Vagina (tissue), 2 donors: ENCODE results near the gene PRG3. TPM values are rescaled to one million over a fixed set of nuclear protein-coding genes. Genes with fewer than 3 reads are reported as not detected.
A peak's percentile ranks its signal among the peaks of the same experiment; 100 is the strongest.

Experiments
- DNase-seq, 2 donors: peaks; one replicate each; pipeline ENCODE4 v3.0.0-alpha.2; 2017; ENCODE audit errors: extremely low spot score in 2 of 2
- H3K27ac ChIP-seq: fragments of 200-600 bp; sonication (generic); one replicate; pipeline ENCODE4 v1.5.1; 2019
- H3K27me3 ChIP-seq: fragments of 200-600 bp; sonication (generic); one replicate; pipeline ENCODE4 v1.5.1; 2019
- H3K36me3 ChIP-seq, 2 donors: fragments of 200-600 bp; sonication (generic); one replicate each; pipeline ENCODE4 v1.5.1; 2017 to 2019
- H3K4me1 ChIP-seq: fragments of 200-600 bp; sonication (generic); one replicate; pipeline ENCODE4 v1.5.1; 2019
- H3K4me3 ChIP-seq, 2 donors: fragments of 200-600 bp; sonication (generic); 1 replicate in 1 of 2; 2 replicates in 1 of 2; pipeline ENCODE4 v1.5.1; 2016 to 2019
- H3K9me3 ChIP-seq: fragments of 200-600 bp; sonication (generic); one replicate; pipeline ENCODE4 v1.5.1; 2019
- POLR2A ChIP-seq, 2 donors: fragments of 450-650 bp; IDR thresholded peaks; one replicate each; pipeline ENCODE4 v1.6.1; 2017; ENCODE audit warnings: antibody characterized with exemption in 2 of 2, mild to moderate bottlenecking in 2 of 2, moderate library complexity in 2 of 2
- POLR2AphosphoS5 ChIP-seq, 2 donors: sonication (generic); formaldehyde crosslinking; IDR thresholded peaks; one replicate each; pipeline ENCODE4 v1.9.0; 2017; ENCODE audit warnings: antibody characterized with exemption in 2 of 2, mild to moderate bottlenecking in 2 of 2, low read depth in 1 of 2; ENCODE audit not compliant: insufficient read depth in 1 of 2
- intact Hi-C: fragments of 100-400 bp; cut with DNase I; formaldehyde crosslinking; loops from one replicate; pipeline ENCODE4 v1.15.1; 2023
- total RNA-seq: library from RNA; depleted of rRNA; stranded (reverse); fragments of >200 nt; gene quantifications from one replicate; pipeline ENCODE4 v1.2.3, GENCODE V29; 2016
- TF ChIP-seq, protein P1 (sequence below), 3 experiments: fragments of 450-650 bp in 2 of 3; fragments of 200-600 bp in 1 of 3; sonication (generic) in 1 of 3; IDR thresholded peaks; one replicate each; pipeline ENCODE4 v1.5.1; 2017 to 2019; ENCODE audit warnings: antibody characterized with exemption in 3 of 3, mild to moderate bottlenecking in 2 of 3, moderate library complexity in 2 of 3

The PRG3 gene
- total RNA-seq, 1 donor from 2014 or later = not detected

DNA sequence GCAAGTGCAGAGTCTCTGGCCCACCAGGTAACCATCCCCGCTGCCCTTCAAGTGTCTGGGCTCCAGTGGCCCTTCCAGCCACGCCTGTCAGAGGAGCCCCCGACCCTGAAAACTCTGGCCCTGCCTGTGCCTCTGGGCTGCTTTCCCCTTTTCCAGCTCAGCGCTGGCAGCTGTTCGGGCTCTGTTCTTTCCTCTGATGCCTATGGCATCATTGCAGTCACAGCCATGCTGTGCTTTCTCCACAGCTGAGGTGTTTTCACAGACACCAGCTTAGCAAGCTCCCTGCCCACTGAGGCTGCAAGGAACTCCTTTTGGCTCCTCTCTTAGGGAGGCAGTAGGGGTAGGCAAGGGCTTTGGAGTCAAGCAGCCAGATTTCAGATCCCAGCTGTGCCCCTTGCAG, 21.6 kb downstream of the PRG3 start:
- H3K27me3 ChIP-seq = no peaks in the 10 kb centered on the region
- no peak overlapping the region for H3K4me3 ChIP-seq
- intact Hi-C loops = no loop called here
- TF ChIP-seq POLR2AphosphoS5 (IDR thresholded peaks at IDR 0.05; ENCODE audit: insufficient read depth in 1 of 2, low read depth in 1 of 2) = no peak
- TF ChIP-seq, protein P1, sequence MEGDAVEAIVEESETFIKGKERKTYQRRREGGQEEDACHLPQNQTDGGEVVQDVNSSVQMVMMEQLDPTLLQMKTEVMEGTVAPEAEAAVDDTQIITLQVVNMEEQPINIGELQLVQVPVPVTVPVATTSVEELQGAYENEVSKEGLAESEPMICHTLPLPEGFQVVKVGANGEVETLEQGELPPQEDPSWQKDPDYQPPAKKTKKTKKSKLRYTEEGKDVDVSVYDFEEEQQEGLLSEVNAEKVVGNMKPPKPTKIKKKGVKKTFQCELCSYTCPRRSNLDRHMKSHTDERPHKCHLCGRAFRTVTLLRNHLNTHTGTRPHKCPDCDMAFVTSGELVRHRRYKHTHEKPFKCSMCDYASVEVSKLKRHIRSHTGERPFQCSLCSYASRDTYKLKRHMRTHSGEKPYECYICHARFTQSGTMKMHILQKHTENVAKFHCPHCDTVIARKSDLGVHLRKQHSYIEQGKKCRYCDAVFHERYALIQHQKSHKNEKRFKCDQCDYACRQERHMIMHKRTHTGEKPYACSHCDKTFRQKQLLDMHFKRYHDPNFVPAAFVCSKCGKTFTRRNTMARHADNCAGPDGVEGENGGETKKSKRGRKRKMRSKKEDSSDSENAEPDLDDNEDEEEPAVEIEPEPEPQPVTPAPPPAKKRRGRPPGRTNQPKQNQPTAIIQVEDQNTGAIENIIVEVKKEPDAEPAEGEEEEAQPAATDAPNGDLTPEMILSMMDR (IDR thresholded peaks at IDR 0.05) = no peak
- no peak for TF ChIP-seq POLR2A (IDR thresholded peaks at IDR 0.05)
- no peak for DNase-seq
- no peak overlapping the region for H3K27ac ChIP-seq
- H3K36me3 ChIP-seq = no peaks in the 10 kb centered on the region
- no peaks in the 10 kb centered on the region for H3K9me3 ChIP-seq
- H3K4me1 ChIP-seq = peaks cover 18% of the 10 kb centered on the region

DNA sequence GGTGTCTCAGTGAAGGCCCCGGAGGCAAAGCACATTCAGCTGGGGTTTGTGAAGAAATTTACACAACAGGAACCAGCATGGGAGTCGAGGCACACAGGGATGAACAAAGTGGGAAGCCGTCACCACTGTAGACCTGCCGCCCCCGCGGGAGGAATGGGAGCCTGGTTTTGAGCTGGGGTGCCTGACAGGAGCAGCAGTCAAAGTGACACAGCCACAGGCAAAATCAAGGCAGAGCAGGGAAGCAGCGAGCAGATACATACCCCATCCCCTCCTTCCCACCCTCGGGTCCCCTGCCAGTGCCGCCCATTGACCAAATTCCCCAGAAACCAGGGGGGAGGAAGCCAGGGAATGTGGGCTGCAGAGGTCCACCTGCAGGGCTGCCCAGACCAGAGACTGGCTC, 22.0 kb downstream of the PRG3 start:
- H3K9me3 ChIP-seq = no peaks in the 10 kb centered on the region
- TF ChIP-seq, protein P1 (IDR thresholded peaks at IDR 0.05) = no peak
- TF ChIP-seq POLR2AphosphoS5 (IDR thresholded peaks at IDR 0.05; ENCODE audit: insufficient read depth in 1 of 2, low read depth in 1 of 2) = no peak
- no peak for TF ChIP-seq POLR2A (IDR thresholded peaks at IDR 0.05)
- intact Hi-C loops = no loop called here
- no peak overlapping the region for H3K27ac ChIP-seq
- H3K4me1 ChIP-seq = peaks cover 18% of the 10 kb centered on the region
- no peaks in the 10 kb centered on the region for H3K36me3 ChIP-seq
- no peaks in the 10 kb centered on the region for H3K27me3 ChIP-seq
- no peak for DNase-seq
- H3K4me3 ChIP-seq = no peak overlapping the region

DNA sequence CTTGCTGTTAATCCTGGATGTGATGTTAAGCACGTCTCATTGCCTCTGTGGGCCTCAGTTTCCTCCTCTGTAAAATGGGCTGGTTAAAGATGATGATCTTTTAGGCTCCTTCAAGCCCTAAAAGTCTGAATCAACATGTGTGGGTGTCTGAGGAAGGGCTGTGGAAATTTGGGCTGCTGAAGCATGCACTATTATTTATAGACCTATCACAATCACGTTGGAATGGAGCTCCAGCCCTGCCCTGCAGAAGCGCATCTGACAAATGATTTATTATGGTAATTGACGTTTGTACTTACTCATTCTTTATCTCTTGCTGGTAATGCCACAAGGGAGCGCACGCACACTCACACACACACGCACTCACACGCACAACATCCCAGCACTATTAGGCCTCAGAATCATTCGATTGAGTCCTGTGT, 22.4 kb downstream of the PRG3 start:
- Histone ChIP-seq H3K4me3 (no peak overlapping the region), H3K9me3 (no peaks in the 10 kb centered on the region), H3K4me1 (peaks cover 18% of the 10 kb centered on the region), H3K27ac (no peak overlapping the region), H3K36me3 (no peaks in the 10 kb centered on the region), H3K27me3 (no peaks in the 10 kb centered on the region)
- intact Hi-C loops = no loop called here
- TF ChIP-seq POLR2A (IDR thresholded peaks at IDR 0.05) = no peak
- TF ChIP-seq, protein P1 (IDR thresholded peaks at IDR 0.05) = no peak
- TF ChIP-seq POLR2AphosphoS5 (IDR thresholded peaks at IDR 0.05; ENCODE audit: insufficient read depth in 1 of 2, low read depth in 1 of 2) = no peak
- DNase-seq = no peak

DNA sequence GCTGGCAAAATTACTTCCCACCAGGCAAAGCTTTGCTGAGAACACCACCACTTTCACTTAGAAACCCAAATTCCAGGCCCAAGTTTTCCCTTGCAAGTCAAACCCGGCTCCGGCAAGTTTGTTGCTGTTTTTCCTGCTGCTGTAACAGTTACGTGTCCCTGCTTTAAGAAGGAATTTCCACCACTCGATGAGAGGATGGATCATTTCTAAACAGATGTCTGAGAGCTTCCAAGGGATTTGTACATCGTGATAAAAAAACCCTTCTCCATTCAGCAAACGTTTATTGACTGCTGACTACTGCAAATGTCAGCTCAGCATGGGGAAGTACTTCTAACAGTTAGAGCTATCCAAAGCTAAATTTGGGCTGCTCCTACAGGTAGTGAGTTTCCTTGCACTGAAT, 23.1 kb downstream of the PRG3 start:
- Histone ChIP-seq H3K9me3 (no peaks in the 10 kb centered on the region), H3K27ac (peak overlapping the region; percentile 33), H3K36me3 (no peaks in the 10 kb centered on the region), H3K4me1 (peaks cover 18% of the 10 kb centered on the region), H3K27me3 (no peaks in the 10 kb centered on the region), H3K4me3 (no peak overlapping the region)
- no peak for DNase-seq
- intact Hi-C loops = no loop called here
- TF ChIP-seq, protein P1 (IDR thresholded peaks at IDR 0.05) = no peak
- TF ChIP-seq POLR2A (IDR thresholded peaks at IDR 0.05) (no peak), POLR2AphosphoS5 (IDR thresholded peaks at IDR 0.05; ENCODE audit: insufficient read depth in 1 of 2, low read depth in 1 of 2) (no peak)

DNA sequence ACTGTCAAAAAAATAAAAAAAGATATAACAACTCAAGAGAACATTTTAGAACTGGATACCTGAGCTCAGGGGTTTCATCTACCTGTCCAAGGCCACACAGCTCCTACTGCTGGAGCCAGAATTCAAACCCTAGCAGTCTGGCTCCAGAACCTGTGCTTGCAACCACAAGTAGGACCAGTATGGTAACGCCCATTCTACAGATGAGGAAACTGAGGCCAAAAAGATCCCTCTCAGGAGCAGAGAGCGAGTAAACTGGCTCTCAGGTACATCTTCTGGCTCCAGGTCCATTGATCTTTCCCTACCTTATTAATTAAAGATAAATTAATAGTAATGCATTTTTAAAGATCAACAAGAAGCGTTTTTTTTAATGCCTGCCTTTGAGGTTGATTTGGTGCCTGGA, 23.6 kb downstream of the PRG3 start:
- TF ChIP-seq POLR2A (IDR thresholded peaks at IDR 0.05) (no peak), POLR2AphosphoS5 (IDR thresholded peaks at IDR 0.05; ENCODE audit: insufficient read depth in 1 of 2, low read depth in 1 of 2) (no peak)
- TF ChIP-seq, protein P1 (IDR thresholded peaks at IDR 0.05) = no peak
- no peaks in the 10 kb centered on the region for H3K36me3 ChIP-seq
- H3K9me3 ChIP-seq = no peaks in the 10 kb centered on the region
- H3K4me3 ChIP-seq = no peak overlapping the region
- intact Hi-C loops = no loop called here
- DNase-seq = no peak
- no peaks in the 10 kb centered on the region for H3K27me3 ChIP-seq
- H3K4me1 ChIP-seq = peaks cover 18% of the 10 kb centered on the region
- peak overlapping the region; percentile 33 for H3K27ac ChIP-seq
